ENCODE measurements around the gene AGPAT2.
A peak's percentile ranks its signal among the peaks of the same experiment; 100 is the strongest.

The AGPAT2 gene

DNA sequence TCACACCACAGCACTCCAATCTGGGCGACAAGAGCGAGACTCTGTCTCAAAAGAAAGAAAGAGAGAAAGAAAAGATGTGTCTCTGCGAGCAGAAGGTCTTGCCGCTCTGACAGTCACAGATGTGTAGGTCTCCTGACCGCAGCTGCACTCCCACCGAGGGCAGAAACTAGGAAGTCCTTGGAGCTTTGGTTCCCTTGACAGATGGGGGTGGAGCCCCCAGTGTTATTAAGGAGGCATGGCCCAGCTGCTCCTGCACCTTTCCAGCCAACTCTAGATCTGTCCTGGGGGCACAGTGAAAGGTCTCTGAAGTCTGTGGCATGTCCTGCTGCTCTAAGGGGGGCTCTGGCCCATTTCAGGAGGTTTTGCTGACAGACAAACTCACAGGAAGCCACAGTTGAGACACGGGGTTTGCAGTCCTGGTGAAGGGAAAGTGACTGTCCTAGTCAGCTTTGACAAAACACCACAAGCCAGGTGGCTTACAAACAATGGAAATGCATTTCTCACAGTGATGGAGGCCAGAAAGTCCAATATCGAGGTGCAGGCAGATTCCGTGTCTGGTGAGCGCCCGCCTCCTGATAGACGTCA, 16.1 kb upstream of the AGPAT2 start:
- Histone ChIP-seq H3K27ac (ENCODE audit: low read length) (no peak overlapping the region), H3K36me3 (ENCODE audit: insufficient read depth, low read length) (no peaks in the 10 kb centered on the region), H3K79me2 (ENCODE audit: insufficient read depth, low read length) (no peaks in the 10 kb centered on the region), H3K4me2 (ENCODE audit: insufficient read depth, low read length) (no peak overlapping the region), H4K20me1 (ENCODE audit: insufficient read depth, low read length) (no peaks in the 10 kb centered on the region), H3K4me3 (ENCODE audit: low read depth in 1 of 2, low read length in 2 of 2) (no peak overlapping the region), H2AFZ (ENCODE audit: low read depth, low read length) (no peak overlapping the region; the same call in 1 of the 2 replicates), H3K9me3 (ENCODE audit: insufficient read depth, low read length, severe bottlenecking) (no peaks in the 10 kb centered on the region), H3K27me3 (ENCODE audit: insufficient read depth, low read length, poor library complexity) (peaks cover 8% of the 10 kb centered on the region), H3K4me1 (ENCODE audit: insufficient read depth, low read length) (peaks cover 4% of the 10 kb centered on the region; the same call in 1 of the 2 replicates), H3K9ac (ENCODE audit: low read depth, low read length) (no peak overlapping the region)
- ATAC-seq (ENCODE audit: insufficient read depth, low read depth) (peak; percentile 88), DNase-seq (peak; percentile 52)
- TF ChIP-seq, protein P1, sequence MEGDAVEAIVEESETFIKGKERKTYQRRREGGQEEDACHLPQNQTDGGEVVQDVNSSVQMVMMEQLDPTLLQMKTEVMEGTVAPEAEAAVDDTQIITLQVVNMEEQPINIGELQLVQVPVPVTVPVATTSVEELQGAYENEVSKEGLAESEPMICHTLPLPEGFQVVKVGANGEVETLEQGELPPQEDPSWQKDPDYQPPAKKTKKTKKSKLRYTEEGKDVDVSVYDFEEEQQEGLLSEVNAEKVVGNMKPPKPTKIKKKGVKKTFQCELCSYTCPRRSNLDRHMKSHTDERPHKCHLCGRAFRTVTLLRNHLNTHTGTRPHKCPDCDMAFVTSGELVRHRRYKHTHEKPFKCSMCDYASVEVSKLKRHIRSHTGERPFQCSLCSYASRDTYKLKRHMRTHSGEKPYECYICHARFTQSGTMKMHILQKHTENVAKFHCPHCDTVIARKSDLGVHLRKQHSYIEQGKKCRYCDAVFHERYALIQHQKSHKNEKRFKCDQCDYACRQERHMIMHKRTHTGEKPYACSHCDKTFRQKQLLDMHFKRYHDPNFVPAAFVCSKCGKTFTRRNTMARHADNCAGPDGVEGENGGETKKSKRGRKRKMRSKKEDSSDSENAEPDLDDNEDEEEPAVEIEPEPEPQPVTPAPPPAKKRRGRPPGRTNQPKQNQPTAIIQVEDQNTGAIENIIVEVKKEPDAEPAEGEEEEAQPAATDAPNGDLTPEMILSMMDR (IDR thresholded peaks at IDR 0.05; ENCODE audit: borderline replicate concordance, extremely low read depth, low read length, poor library complexity, severe bottlenecking) = no peak
- TF ChIP-seq EZH2 (IDR thresholded peaks at IDR 0.05; ENCODE audit: borderline replicate concordance, low read depth, low read length, severe bottlenecking) = no peak

DNA sequence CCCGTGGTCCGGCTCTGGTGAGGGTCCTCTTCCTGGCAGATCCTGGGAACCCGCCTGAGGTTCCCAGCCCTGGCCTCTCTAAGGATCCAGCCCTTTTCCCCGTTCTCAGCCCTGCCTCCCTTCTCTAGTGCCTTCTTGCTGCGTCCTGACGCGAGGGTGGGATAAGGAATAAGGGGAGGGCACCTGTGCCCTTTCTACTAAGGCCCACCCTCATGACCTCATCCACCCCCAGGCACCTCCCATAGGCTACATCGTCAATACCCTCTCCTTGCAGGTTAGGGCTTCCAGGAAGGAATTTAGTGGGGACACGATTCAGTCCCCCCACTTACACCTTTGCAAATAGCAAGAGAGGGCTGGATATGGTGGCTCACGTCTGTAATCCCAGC, 14.4 kb upstream of the AGPAT2 start:
- Histone ChIP-seq H3K79me2 (ENCODE audit: insufficient read depth, low read length) (no peaks in the 10 kb centered on the region), H4K20me1 (ENCODE audit: insufficient read depth, low read length) (no peaks in the 10 kb centered on the region), H3K27ac (ENCODE audit: low read length) (no peak overlapping the region), H3K4me1 (ENCODE audit: insufficient read depth, low read length) (peaks cover 4% of the 10 kb centered on the region; the same call in 1 of the 2 replicates), H2AFZ (ENCODE audit: low read depth, low read length) (no peak overlapping the region), H3K4me2 (ENCODE audit: insufficient read depth, low read length) (no peak overlapping the region), H3K4me3 (ENCODE audit: low read depth in 1 of 2, low read length in 2 of 2) (no peak overlapping the region), H3K27me3 (ENCODE audit: insufficient read depth, low read length, poor library complexity) (peaks cover 8% of the 10 kb centered on the region), H3K9ac (ENCODE audit: low read depth, low read length) (no peak overlapping the region), H3K9me3 (ENCODE audit: insufficient read depth, low read length, severe bottlenecking) (no peaks in the 10 kb centered on the region), H3K36me3 (ENCODE audit: insufficient read depth, low read length) (no peaks in the 10 kb centered on the region)
- no peak for ATAC-seq (ENCODE audit: insufficient read depth, low read depth)
- no peak for TF ChIP-seq EZH2 (IDR thresholded peaks at IDR 0.05; ENCODE audit: borderline replicate concordance, low read depth, low read length, severe bottlenecking)
- TF ChIP-seq, protein P1 (IDR thresholded peaks at IDR 0.05; ENCODE audit: borderline replicate concordance, extremely low read depth, low read length, poor library complexity, severe bottlenecking) = no peak
- no peak for DNase-seq

DNA sequence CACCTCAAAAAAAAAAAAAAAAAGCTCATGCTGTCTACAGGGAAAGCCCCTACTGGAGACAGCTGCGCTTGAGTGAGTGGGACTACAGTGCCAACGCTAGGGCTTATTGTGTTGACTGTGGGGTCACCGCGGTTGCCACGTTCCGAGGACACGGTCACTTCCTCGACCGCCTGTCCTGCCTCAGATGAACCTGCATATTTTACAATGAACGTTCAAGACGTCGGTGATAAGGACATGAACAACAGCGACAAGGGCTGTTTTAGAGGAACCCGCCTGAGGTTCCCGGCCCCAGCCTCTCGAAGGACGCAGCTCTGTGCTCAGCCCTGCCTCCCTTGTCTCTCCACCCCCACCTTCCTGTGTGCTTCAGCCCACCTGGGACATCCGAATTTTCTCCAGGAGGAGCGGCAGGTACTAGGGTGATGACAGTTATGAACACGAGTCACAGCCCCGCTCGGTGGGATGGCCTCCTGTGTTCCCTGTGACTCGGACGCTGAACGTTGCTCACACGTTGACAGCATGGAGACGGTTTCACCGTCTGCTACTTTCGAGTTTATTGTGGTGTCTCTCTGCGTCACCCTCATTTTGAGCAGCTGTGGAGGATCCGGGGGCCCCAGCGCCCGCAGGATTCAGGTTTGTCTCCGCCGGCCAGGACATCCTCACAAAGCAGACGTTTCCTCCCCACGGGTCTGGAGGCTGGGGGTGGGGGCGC, 13.9 kb upstream of the AGPAT2 start:
- peaks cover 4% of the 10 kb centered on the region; the same call in 1 of the 2 replicates for H3K4me1 ChIP-seq (ENCODE audit: insufficient read depth, low read length)
- H3K79me2 ChIP-seq (ENCODE audit: insufficient read depth, low read length) = no peaks in the 10 kb centered on the region
- H3K4me2 ChIP-seq (ENCODE audit: insufficient read depth, low read length) = no peak overlapping the region
- no peak overlapping the region for H3K4me3 ChIP-seq (ENCODE audit: low read depth in 1 of 2, low read length in 2 of 2)
- no peaks in the 10 kb centered on the region for H3K36me3 ChIP-seq (ENCODE audit: insufficient read depth, low read length)
- no peak overlapping the region for H3K9ac ChIP-seq (ENCODE audit: low read depth, low read length)
- H3K27ac ChIP-seq (ENCODE audit: low read length) = no peak overlapping the region
- no peak for TF ChIP-seq EZH2 (IDR thresholded peaks at IDR 0.05; ENCODE audit: borderline replicate concordance, low read depth, low read length, severe bottlenecking)
- TF ChIP-seq, protein P1 (IDR thresholded peaks at IDR 0.05; ENCODE audit: borderline replicate concordance, extremely low read depth, low read length, poor library complexity, severe bottlenecking) = no peak
- ATAC-seq (ENCODE audit: insufficient read depth, low read depth) (no peak), DNase-seq (no peak)
- no peaks in the 10 kb centered on the region for H3K9me3 ChIP-seq (ENCODE audit: insufficient read depth, low read length, severe bottlenecking)
- H4K20me1 ChIP-seq (ENCODE audit: insufficient read depth, low read length) = no peaks in the 10 kb centered on the region
- H3K27me3 ChIP-seq (ENCODE audit: insufficient read depth, low read length, poor library complexity) = peaks cover 8% of the 10 kb centered on the region
- H2AFZ ChIP-seq (ENCODE audit: low read depth, low read length) = no peak overlapping the region

All from DND-41 (cell line).